Loucy (cell line): ENCODE measurements around the gene ALPK1.

Experiments
- CTCF ChIP-seq: fragments of 200-600 bp; sonication (generic); conservative IDR thresholded peaks from 2 replicates; pipeline ENCODE4 v1.5.1; 2014; ENCODE audit warnings: mild to moderate bottlenecking, antibody characterized with exemption, low read length
- EZH2phosphoT487 ChIP-seq: fragments of 200-600 bp; IDR thresholded peaks from 2 replicates; pipeline ENCODE4 v1.6.1; 2018; ENCODE audit warnings: antibody characterized with exemption, mild to moderate bottlenecking, moderate library complexity, borderline replicate concordance

GRCh38 chr4:112251019-112251643 lies 46.0 kb upstream of the ALPK1 start:
- TF ChIP-seq CTCF (no peak), EZH2phosphoT487 (no peak)
